Transverse colon (tissue), 3 donors: ENCODE data around the gene OSBPL3.

ENCODE experiments used
- EP300 ChIP-seq: sonication (generic); formaldehyde crosslinking; IDR thresholded peaks from one replicate; pipeline ENCODE4 v1.6.1; 2017; ENCODE audit warnings: antibody characterized with exemption, low read depth
- POLR2A ChIP-seq: fragments of 450-650 bp; IDR thresholded peaks from one replicate; pipeline ENCODE4 v1.6.1; 2016; ENCODE audit warnings: antibody characterized with exemption, mild to moderate bottlenecking, moderate library complexity
- TF ChIP-seq, protein P1 (sequence below), 5 experiments: fragments of 200-600 bp in 3 of 5; fragments of 450-650 bp in 2 of 5; sonication (generic) in 3 of 5; IDR thresholded peaks; 1 replicate in 2 of 5; 2 replicates in 3 of 5; pipeline ENCODE4 v1.5.1; 2016 to 2017; ENCODE audit warnings: antibody characterized with exemption in 5 of 5, inconsistent platforms in 3 of 5, mild to moderate bottlenecking in 2 of 5, moderate library complexity in 1 of 5

DNA sequence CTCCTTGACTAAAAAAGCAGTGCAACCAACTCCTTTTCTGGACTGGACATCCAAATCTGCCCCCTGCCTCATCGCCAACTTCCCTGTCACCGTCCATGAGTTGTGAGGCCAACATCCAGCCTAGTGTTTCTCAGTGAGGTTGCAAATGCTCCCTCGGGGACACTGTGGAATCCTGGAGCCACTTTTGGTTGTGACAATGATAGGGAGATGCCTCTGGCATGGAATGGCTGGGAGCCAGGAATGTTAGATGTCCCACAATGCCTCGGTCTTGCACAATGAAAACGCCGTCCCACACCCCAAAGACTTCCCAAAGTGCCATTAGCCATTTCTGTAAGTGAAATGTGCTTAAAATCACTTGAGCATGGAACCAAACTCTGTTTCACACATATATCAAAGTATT is 105.2 kb downstream of the OSBPL3 start:
- TF ChIP-seq, protein P1, sequence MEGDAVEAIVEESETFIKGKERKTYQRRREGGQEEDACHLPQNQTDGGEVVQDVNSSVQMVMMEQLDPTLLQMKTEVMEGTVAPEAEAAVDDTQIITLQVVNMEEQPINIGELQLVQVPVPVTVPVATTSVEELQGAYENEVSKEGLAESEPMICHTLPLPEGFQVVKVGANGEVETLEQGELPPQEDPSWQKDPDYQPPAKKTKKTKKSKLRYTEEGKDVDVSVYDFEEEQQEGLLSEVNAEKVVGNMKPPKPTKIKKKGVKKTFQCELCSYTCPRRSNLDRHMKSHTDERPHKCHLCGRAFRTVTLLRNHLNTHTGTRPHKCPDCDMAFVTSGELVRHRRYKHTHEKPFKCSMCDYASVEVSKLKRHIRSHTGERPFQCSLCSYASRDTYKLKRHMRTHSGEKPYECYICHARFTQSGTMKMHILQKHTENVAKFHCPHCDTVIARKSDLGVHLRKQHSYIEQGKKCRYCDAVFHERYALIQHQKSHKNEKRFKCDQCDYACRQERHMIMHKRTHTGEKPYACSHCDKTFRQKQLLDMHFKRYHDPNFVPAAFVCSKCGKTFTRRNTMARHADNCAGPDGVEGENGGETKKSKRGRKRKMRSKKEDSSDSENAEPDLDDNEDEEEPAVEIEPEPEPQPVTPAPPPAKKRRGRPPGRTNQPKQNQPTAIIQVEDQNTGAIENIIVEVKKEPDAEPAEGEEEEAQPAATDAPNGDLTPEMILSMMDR (IDR thresholded peaks at IDR 0.05): no peak
- no peak for TF ChIP-seq POLR2A
- TF ChIP-seq EP300: no peak
